GM13977 (cell line): ENCODE measurements around the gene FCRL2.

Experiments used
- DNase-seq: peaks from one replicate; pipeline ENCODE4 v3.0.0; 2012; ENCODE audit warnings: low spot score
- CTCF ChIP-seq: IDR thresholded peaks from 2 replicates; pipeline ENCODE4 v1.5.1; 2012; ENCODE audit warnings: mild to moderate bottlenecking, control low read depth; ENCODE audit not compliant: insufficient read depth; ENCODE audit errors: extremely low read depth, missing control alignments
- in situ Hi-C: fragments of 300-500 bp; cut with MboI; formaldehyde crosslinking; loops from one replicate; pipeline ENCODE4 v1.12.0; 2022; ENCODE audit warnings: low sequenced_read_pairs, low pct_unique_long_range_greater_than_20kb, mixed read lengths, inconsistent platforms; ENCODE audit not compliant: unreplicated experiment

The FCRL2 gene

DNA sequence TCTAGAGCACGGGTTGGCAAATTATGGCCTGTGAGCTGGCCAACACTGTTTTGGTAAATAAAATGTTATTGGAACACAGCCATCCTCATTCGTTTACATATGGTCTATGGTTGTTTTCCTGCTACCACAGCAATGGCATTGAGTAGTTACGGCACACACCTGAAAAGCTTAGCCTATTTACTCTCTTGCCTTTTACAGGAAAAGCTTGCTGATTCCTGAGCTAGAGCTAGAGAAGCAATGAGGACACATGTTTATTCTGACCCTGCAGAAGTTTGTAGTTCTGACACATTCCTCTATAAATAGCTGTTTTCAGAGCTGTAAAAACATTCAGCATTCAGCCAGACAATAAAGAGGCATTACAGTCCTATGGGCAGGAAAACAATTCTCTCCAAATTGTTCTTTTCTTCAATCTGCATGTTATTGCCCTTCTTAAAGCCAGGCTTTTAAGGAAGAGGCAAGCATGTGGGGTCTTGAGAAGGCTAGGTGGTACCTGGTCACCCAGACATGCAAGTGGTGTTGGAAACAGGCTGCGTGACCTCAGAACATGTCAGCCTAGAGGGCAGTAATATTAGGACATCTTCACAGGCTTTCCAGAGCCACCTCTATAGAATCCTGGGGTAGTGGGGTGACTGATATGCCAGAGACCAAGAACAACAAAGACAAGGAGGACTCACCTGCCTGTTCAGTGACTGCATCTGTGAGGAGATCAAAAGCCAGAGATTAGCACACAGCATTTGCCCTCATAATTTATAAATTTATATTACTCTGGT is 1.6 kb downstream of the FCRL2 start:
- no peak for DNase-seq
- TF ChIP-seq CTCF = no peak
- in situ Hi-C loops = no loop called here

DNA sequence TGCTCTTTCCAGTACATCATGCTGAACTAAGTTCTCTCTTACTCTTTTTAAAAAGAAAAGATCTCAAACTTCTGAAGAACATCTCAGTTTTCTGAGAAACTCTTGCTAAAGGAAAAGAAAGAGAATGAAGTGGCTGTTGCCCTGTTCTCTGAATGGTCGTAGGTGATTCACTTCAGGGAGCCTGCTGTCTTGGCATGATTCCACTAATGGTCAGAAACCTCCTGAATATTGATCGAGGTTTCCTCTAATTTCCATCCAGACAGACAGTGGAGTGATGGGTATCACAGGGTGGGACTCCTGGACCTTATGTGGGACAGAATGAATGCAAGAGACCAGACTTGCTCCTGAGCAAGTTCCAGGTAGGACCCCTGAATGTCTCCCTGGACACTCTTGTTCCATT is 2.5 kb downstream of the FCRL2 start:
- no peak for TF ChIP-seq CTCF
- DNase-seq = no peak
- in situ Hi-C loops = no loop called here

GRCh38 chr1:157773493-157774350 is 3.2 kb downstream of the FCRL2 start:
- peak; percentile 76 for TF ChIP-seq CTCF
- peak; percentile 40 for DNase-seq
- in situ Hi-C loops = no loop called here

- no peak for DNase-seq
- no peak for TF ChIP-seq CTCF
- in situ Hi-C loops = no loop called here
These were observed 5.1 kb downstream of the FCRL2 start for GRCh38 chr1:157771661-157772425.

DNA sequence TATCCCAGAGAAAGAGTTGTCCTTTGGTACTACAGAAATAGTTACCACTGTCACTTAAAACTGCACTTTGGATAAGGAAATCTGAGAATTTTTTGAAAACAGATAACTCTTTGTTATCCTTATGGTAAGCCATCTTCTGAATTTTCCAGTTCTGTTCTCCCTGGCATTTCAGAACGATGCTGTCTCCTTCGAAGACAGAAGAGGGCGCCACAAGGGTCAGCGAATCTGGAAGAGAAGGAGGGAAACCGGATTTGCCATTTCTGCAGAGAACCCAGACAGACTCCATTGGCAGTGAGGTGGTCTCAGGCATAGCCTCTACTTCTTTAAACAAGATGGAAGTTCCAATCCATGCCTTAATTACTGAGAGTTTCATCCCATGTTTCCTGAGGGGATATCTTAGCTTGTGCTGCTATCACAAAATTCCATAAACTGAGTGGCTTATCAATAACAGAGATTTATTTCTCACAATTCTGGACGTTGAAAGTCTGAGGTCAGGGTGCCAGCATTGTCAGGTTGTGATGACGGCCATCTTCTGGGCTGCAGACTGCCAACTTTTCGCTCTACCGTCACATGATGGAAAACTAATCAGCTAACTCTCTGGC is 6.4 kb downstream of the FCRL2 start:
- DNase-seq = no peak
- in situ Hi-C loops = no loop called here
- peak; percentile 52 for TF ChIP-seq CTCF

- in situ Hi-C loops = no loop called here
- TF ChIP-seq CTCF = no peak
- DNase-seq = no peak
These were observed 10.1 kb downstream of the FCRL2 start for GRCh38 chr1:157766792-157767191.
